MCF 10A (cell line): ENCODE measurements around the gene TYRP1. TPM values are rescaled to one million over a fixed set of nuclear protein-coding genes. Genes with fewer than 3 reads are reported as not detected.

Source experiments
- BruUV-seq: library from RNA; stranded (reverse); fragments of 400-500 nt; replicated peaks from 2 replicates; lab custom pipeline; 2021; lab: Mats Ljungman, UMichigan
- CTCF ChIA-PET: fragments of 300-600 bp; sonication (Branson Sonifier 250); formaldehyde crosslinking; extraction: SDS; loops from one replicate; lab custom pipeline; 2021; ENCODE audit warnings: antibody characterized with exemption, inconsistent platforms; lab: Yijun Ruan, JAX
- POLR2A ChIA-PET: fragments of 300-600, 350-650 bp; sonication (Branson Sonifier 250); formaldehyde crosslinking; extraction: SDS; loops from one replicate; lab custom pipeline; 2020; ENCODE audit warnings: antibody characterized with exemption, inconsistent platforms; lab: Yijun Ruan, JAX
- DNase-seq: peaks from one replicate; pipeline ENCODE4 v3.0.0-alpha.2; 2018; ENCODE audit not compliant: unreplicated experiment
- H3K27ac Mint-ChIP-seq: one replicate; pipeline ENCODE4 v1.8.0; 2022; ENCODE audit warnings: mild to moderate bottlenecking, low read depth, mixed read lengths; ENCODE audit not compliant: unreplicated experiment
- H3K27me3 Mint-ChIP-seq: one replicate; pipeline ENCODE4 v1.8.0; 2022; ENCODE audit warnings: mixed read lengths; ENCODE audit not compliant: insufficient read depth, unreplicated experiment
- H3K36me3 Mint-ChIP-seq: one replicate; pipeline ENCODE4 v1.8.0; 2022; ENCODE audit warnings: mild to moderate bottlenecking, moderate library complexity, mixed read lengths; ENCODE audit not compliant: insufficient read depth, unreplicated experiment
- H3K4me1 Mint-ChIP-seq: one replicate; pipeline ENCODE4 v1.8.0; 2022; ENCODE audit warnings: mixed read lengths; ENCODE audit not compliant: insufficient read depth, unreplicated experiment
- H3K4me3 Mint-ChIP-seq: one replicate; pipeline ENCODE4 v1.8.0; 2022; ENCODE audit warnings: mild to moderate bottlenecking, moderate library complexity, mixed read lengths; ENCODE audit not compliant: unreplicated experiment
- H3K9me3 Mint-ChIP-seq: one replicate; pipeline ENCODE4 v1.8.0; 2022; ENCODE audit warnings: mixed read lengths; ENCODE audit not compliant: unreplicated experiment
- intact Hi-C: fragments of 100-400 bp; cut with micrococcal nuclease; formaldehyde crosslinking; loops from 2 replicates; pipeline ENCODE4 v1.14.1; 2022
- total RNA-seq: library from RNA; stranded (reverse); gene quantifications from 2 replicates; pipeline ENCODE4 v1.2.3, GENCODE V29; 2022
- TF ChIP-seq, protein P1 (sequence below): fragments of 200-600 bp; IDR thresholded peaks from one replicate; pipeline ENCODE4 v1.8.0; 2022; ENCODE audit warnings: antibody characterized with exemption, mild to moderate bottlenecking; ENCODE audit not compliant: unreplicated experiment

TYRP1 gene
- total RNA-seq, 1 experiment from 2014 or later: not detected

DNA sequence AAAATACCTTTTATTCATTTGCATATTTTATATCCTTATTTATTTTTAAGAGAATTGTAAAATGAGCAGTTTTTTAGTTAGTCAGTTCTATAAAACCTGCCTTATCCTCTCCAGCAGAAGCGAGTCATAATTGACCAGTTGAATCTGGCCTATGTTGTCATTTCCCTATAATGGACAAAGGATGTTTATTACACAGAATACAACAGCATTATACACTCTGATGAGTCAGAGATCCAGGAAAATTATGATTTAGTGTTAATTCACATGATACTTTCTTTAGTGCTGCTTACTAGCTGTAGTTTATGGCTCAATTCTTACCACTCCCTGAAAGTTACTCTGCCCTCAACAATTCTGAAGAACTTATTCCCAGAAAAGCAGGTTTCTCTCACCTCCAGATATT, 54.8 kb downstream of the TYRP1 start:
- no TSS peak for BruUV-seq
- Mint-ChIP-seq H3K36me3 (no peaks in the 10 kb centered on the region), H3K27ac (no peak overlapping the region), H3K4me3 (no peak overlapping the region), H3K9me3 (peaks cover 10% of the 10 kb centered on the region), H3K4me1 (peaks cover 7% of the 10 kb centered on the region), H3K27me3 (no peaks in the 10 kb centered on the region)
- DNase-seq: peak; percentile 38
- TF ChIP-seq, protein P1, sequence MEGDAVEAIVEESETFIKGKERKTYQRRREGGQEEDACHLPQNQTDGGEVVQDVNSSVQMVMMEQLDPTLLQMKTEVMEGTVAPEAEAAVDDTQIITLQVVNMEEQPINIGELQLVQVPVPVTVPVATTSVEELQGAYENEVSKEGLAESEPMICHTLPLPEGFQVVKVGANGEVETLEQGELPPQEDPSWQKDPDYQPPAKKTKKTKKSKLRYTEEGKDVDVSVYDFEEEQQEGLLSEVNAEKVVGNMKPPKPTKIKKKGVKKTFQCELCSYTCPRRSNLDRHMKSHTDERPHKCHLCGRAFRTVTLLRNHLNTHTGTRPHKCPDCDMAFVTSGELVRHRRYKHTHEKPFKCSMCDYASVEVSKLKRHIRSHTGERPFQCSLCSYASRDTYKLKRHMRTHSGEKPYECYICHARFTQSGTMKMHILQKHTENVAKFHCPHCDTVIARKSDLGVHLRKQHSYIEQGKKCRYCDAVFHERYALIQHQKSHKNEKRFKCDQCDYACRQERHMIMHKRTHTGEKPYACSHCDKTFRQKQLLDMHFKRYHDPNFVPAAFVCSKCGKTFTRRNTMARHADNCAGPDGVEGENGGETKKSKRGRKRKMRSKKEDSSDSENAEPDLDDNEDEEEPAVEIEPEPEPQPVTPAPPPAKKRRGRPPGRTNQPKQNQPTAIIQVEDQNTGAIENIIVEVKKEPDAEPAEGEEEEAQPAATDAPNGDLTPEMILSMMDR: no peak
- intact Hi-C loops: no loop called here
- POLR2A ChIA-PET: interaction anchor here (0.8 kb wide), 1 partner anchor 10 kb away, joined by 5 read pairs; no protein-coding TSS in a partner anchor
- CTCF ChIA-PET: no interaction called here

DNA sequence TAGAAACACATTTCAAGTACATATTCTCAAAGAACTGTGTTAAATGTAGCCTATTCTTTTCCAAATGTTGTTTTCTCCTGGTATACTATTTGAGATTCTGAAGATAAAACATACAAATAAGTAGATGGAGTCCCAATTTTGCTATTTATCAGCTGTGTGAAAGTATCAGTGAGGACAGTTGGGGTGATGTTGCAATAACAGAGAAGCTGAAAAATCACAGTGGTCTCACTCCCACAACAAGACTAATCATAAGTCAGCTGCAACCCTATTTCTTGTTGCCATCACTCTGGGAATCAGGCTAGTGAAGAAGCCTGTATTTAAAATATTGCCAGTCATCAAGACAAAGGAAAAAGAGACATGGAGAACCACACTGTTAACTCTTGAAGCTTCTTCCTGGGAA, 55.8 kb downstream of the TYRP1 start:
- CTCF ChIA-PET: interaction anchor here (0.5 kb wide), 1 partner anchor 278 kb away, joined by 3 read pairs; no protein-coding TSS in a partner anchor
- H3K9me3 Mint-ChIP-seq: peaks cover 10% of the 10 kb centered on the region
- no peaks in the 10 kb centered on the region for H3K36me3 Mint-ChIP-seq
- TF ChIP-seq, protein P1: no peak
- POLR2A ChIA-PET: no interaction called here
- no peak overlapping the region for H3K27ac Mint-ChIP-seq
- no TSS peak for BruUV-seq
- H3K4me3 Mint-ChIP-seq: no peak overlapping the region
- H3K4me1 Mint-ChIP-seq: peaks cover 7% of the 10 kb centered on the region
- intact Hi-C loops: no loop called here
- no peaks in the 10 kb centered on the region for H3K27me3 Mint-ChIP-seq
- no peak for DNase-seq

DNA sequence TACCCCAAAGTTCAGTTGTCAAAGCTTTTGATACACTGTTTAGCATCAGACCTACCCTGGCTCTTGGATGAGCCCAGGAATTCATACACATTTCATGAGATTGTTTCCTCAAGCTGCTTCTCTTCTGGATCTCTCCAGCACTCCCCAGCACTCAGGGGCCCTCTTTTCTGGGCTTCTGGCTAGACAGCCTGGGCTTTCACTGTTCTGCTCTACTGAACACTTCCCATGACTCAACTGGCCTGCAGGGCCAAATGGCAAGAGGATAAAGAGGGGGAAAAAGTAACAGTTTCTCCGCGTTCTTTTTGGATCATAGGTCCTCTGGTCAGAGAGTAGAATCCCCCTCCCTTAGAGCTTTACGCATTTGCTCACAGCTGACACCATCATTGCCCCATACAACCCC, 60.7 kb downstream of the TYRP1 start:
- ChIA-PET CTCF (interaction anchor here (1.3 to 2.3 kb wide), 2 partner anchors 21 to 31 kb away, joined by 3 to 9 read pairs; partner anchors contain the start of gene LURAP1L), POLR2A (interaction anchor here (0.5 to 2.8 kb wide), 2 partner anchors 22 to 106 kb away, joined by 3 to 14 read pairs; partner anchors contain the start of gene LURAP1L)
- Mint-ChIP-seq H3K27ac (no peak overlapping the region), H3K27me3 (no peaks in the 10 kb centered on the region), H3K36me3 (no peaks in the 10 kb centered on the region), H3K4me3 (no peak overlapping the region), H3K4me1 (no peaks in the 10 kb centered on the region), H3K9me3 (no peaks in the 10 kb centered on the region)
- BruUV-seq: no TSS peak
- no peak for DNase-seq
- intact Hi-C loops: no loop called here
- TF ChIP-seq, protein P1: no peak

DNA sequence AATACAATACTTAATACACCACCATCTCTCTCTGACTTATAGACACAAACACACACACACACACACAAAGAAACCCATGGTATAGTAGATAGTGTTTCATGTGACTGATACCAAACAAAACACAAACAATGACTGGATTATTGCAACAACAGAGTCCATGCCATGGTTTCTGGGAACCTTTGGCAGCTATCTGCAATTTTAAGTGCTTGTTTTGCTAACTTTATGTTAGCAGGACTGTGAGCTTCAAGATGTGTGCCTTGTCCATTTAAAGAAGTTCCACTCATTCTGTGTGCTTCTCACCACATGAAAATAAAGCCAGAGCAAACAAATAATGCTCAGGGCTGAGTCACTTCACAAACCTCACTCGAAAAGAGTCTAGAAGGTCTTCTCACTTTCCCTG, 66.6 kb downstream of the TYRP1 start:
- no TSS peak for BruUV-seq
- H3K27ac Mint-ChIP-seq: peak overlapping the region; percentile 78
- ChIA-PET POLR2A (interaction anchor here (0.6 to 1.4 kb wide), 4 partner anchors 11 to 1259 kb away, joined by 3 to 7 read pairs (median 4); no protein-coding TSS in a partner anchor), CTCF (no interaction called here)
- TF ChIP-seq, protein P1: no peak
- intact Hi-C loops: no loop called here
- H3K36me3 Mint-ChIP-seq: peaks cover 12% of the 10 kb centered on the region
- H3K4me1 Mint-ChIP-seq: peaks cover 9% of the 10 kb centered on the region
- no peaks in the 10 kb centered on the region for H3K27me3 Mint-ChIP-seq
- H3K9me3 Mint-ChIP-seq: no peaks in the 10 kb centered on the region
- DNase-seq: peak; percentile 44
- no peak overlapping the region for H3K4me3 Mint-ChIP-seq

Other genes with a start within 250 kb of the TYRP1 start
- 59.2 and 80.4 TPM in 2 replicates for gene LURAP1L, start 81.6 kb downstream of the TYRP1 start, total RNA-seq